NCI-H774 (cell line): Measurements from ENCODE around the gene VTI1A.
"Not testable (repeated sequence)": the region's sequence is repeated elsewhere in the genome, so short reads cannot be mapped to it uniquely, and the experiment has no call there.

ENCODE experiments used
- DNase-seq: peaks from one replicate; lab custom pipeline; 2025; lab: John Stamatoyannopoulos, UW

The VTI1A gene

GRCh38 chr10:112835944-112836451 lies 389.0 kb downstream of the VTI1A start:
- DNase-seq: no peak

- DNase-seq: no peak
These were observed 391.9 kb downstream of the VTI1A start for GRCh38 chr10:112838784-112839481.

DNA sequence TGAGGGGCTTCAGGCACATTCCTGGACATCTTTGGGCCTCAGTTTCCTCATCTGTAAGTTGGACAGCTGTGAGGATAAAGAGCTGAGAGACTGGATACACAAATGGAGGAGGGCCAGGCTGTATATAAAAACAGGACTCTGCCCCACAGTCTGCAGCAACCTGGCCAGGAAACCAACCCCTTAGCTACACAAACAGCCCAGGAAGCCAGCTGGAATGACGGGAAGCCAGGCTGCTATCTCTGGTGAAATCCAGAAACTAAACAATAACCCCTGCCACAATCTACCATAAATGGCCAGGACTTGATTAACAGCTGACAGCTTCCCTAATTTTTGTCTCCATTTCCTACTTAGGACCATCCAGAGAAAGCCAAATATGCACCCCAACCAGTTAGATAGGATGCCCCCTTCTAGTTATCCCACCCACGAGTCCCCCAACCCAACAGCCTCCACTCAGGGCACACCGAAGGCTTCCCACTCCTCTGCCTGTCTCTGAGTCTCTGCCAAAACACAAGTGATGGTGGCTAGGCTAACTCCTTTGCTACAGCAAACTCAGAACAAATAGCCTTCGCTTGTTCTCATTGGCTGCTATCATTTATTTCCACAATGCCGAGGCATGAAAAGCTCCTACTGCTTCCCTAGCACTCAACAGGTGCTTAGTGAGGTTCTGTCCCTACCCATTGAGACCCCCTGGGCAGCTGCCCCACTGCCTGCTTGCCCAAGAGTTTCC lies 393.1 kb downstream of the VTI1A start:
- no peak for DNase-seq

DNA sequence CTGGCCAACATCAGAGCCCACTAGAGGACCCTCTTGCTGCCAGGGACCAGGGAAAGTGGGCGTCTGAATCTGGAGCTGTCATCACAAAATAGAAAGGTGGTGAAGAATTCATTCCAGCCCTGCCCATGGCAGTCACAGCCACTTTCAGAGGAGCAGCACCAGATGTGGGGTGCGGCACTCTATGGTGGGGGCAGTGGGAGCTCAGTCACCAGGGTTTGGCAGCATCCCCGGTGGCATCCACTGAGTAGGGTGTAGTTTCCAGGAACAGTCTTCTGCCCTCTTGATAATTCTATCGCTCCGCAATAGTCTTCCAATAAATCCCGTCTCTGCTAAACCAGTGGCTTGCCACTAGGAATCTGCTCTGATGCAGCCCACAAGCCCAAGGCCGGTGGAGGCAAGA lies 394.5 kb downstream of the VTI1A start:
- DNase-seq: no peak

- DNase-seq: no peak
These were observed 395.9 kb downstream of the VTI1A start for GRCh38 chr10:112842832-112843360.

DNA sequence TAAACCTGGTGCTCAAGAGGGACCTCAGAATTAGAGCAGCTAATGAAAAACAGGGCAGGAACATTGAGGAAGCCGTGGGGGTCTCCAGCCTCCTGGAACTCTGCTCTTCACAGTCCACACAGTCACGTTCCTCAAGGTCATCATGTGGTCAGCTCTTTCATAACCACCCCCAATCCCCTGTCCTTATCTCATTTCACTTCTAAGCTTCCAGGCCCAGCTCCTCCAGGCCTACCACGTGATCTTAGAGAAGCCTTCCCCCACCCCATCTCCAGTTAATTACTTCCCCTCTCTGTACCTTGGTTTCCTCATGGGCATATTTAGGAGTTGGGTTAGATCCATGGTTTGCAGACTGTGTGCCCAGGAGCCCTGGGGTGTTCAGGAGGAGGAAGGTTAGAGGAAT lies 396.6 kb downstream of the VTI1A start:
- DNase-seq: no peak

DNA sequence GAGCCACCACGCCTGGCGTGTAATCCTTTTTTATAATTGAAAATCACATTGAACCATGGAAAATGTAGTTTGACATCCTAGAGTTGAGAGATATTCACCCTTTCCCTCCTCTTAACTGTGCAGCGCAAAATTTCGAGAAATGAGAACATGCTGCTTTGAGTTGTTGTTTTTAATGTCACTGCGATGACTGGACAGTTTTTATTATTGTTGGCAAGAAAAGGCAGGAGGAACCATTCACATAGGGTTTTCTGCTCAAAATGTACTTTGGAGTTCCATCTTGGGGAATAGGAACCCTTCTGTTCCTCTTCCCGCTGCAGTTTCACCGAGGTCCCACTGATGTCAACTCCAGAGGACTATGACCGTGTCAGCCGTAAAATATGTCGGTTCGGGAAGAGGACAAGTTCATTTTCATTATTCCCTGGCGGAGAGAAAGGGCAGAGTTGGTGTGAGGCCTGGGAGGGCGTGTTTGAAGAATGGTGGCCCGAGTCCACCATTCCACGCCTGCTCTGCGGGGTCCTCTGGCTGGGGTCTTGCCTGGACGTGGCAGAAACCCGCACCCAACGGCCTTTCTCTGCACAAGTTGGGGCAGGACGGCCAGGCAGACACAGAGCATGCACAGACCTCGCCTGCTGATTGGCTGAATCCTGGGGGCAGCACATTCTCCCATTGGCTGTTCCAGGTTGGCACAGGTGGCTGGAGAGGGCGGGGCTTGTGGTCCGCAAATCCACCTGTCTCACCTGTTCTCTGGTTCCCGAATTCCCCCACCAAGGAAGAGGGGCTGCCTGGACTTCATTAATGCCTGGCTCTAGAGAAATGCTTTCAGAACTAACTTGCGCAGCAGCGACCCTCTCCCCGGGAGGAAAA lies 397.9 kb downstream of the VTI1A start:
- no peak for DNase-seq

GRCh38 chr10:112847778-112848177 lies 400.8 kb downstream of the VTI1A start:
- no peak for DNase-seq

GRCh38 chr10:112848228-112848627 lies 401.2 kb downstream of the VTI1A start:
- no peak for DNase-seq

DNA sequence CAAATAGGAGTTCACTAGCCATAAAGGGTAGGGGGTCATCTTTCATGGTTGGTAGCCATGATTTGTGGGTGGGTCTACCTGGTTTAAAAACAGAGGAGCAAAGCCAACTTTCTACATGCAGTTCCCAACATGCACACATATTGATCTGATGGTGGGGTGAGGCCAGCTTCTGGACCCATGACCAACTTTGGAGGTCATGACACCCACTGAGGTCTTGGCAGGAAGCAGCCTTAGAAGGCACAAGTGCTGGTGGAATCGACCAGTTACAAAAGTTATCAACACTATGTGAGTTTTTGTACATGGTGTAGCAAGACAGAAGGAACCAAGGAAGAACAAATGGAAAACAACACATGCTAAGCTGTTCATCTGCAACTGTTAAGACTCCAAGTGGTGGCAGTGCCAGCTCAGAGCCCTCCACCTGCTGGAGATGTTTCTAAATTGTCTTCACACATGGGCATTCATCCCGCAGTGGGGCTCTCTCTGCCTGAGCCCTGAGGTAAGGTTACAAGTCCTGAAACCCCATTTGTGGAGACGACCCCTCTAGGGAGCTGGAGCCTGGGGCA lies 401.9 kb downstream of the VTI1A start:
- no peak for DNase-seq

DNA sequence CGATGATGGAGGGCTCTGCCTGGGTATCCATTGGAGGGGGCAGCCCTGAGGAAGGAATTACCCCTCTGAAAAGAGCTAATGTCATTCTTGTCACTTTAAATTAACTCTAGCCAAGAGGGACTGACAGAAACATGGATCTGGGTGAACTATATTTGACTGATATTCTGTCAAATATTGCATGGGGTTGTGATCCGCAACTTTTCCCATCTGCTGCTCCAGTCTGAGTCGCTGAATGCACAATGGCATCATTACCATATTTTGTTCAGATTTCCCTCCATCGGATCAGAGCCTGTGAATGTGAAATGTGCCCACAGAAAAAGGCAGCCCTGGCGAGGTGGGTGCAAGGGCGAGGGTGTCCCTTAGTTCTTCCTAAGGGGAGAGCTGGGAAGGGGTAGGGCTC lies 402.5 kb downstream of the VTI1A start:
- no peak for DNase-seq

DNA sequence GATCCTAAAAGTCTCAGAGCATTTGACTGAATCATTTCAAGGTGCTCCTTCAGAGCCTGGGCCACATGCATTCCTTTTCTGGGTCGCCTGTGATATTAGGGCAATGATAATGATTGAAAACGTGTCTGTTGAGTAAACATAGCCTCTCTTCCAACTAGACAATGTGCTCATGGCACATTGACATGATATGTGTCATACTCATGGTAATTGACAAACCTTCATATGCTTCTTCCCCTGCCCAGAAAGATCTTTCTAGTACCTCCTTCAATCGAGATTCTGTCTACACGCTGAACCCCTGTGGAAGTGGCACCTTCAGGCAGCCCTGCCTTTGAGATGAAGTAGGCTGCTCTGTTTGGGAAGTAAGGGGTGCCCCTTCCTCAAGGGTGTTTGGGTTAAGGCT lies 404.2 kb downstream of the VTI1A start:
- DNase-seq: no peak

- no peak for DNase-seq
These were observed 404.7 kb downstream of the VTI1A start for GRCh38 chr10:112851588-112852211.

- no peak for DNase-seq
These were observed 405.3 kb downstream of the VTI1A start for GRCh38 chr10:112852306-112852705.

GRCh38 chr10:112855134-112855533 lies 408.1 kb downstream of the VTI1A start:
- DNase-seq: no peak

DNA sequence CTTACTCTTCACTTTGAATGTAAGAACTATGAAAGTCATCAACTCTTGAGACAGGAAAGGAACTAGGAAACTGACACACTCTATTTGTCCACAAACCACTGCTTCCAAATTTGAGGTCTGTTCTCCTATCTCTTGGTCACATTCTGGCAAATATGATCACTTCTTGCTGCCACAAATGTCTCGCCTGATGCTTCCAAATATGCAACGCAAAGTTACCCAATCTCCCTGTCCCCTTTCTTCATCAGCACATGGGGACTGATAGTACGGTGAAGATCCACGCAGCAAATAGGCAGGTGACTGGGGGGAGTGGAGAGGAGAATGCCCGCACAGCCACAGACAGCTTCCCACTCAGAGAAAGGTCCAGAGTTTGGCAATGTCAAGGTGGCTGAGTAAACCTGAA lies 410.5 kb downstream of the VTI1A start:
- DNase-seq: no peak

DNA sequence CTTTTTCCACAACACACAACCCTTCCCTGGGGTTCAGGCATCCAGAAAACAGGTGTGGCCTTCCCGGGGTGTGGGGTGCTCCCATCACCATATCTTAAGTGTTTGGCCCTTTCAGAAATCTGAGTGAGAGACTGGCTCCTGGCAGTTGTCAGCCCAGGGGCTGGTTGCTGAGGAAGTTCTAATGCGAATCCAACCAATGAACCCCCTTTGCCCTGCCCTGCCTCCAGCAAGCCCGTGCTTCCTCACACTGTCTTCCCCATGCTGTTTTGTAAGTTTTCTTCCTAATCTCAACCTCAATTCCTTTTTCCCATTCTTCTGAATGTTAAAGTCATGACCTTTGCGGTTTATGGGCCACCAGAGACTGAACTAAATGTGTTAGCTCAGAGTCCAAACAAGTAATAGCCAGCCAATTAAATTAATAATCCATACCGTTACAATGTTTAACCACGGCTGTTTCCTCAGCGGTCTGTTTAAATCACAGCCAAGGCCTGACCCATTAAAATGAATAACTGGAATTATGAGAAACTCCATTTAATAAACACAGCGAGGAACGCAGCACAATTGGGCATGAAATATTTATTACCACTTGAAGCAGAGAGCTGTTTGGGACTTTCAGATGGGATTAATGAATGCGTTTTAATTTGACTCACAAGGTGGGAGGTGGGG lies 412.1 kb downstream of the VTI1A start:
- no peak for DNase-seq

DNA sequence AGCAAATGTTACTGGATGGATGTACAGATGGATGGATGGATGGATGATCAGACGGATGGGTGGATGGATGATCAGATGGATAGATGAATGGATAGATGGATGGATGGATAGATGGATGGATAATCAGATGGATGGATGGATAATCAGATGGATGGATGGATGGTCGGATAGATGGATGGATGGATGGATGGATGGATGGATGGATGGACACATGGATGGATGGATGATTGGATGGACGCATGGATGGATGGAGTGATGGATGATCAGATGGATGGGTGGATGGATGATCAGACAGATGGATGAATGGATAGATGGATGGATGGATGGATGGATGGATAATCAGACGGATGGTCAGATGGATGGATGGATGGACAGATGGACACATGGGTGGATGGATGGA lies 412.8 kb downstream of the VTI1A start:
- no peak for DNase-seq

GRCh38 chr10:112863461-112863860 lies 416.4 kb downstream of the VTI1A start:
- DNase-seq: not testable (repeated sequence)
